A375 (cell line): Measurements from ENCODE around the gene C3orf33. TPM values are rescaled to one million over a fixed set of nuclear protein-coding genes. Genes with fewer than 3 reads are reported as not detected.

Source experiments
- total RNA-seq: library from RNA; depleted of rRNA; stranded (reverse); fragments of >200 nt; shearing (Covaris generic); gene quantifications from 2 replicates; pipeline ENCODE4 v1.2.3, GENCODE V29; 2014; rRNA removed

C3orf33 gene, protein sequence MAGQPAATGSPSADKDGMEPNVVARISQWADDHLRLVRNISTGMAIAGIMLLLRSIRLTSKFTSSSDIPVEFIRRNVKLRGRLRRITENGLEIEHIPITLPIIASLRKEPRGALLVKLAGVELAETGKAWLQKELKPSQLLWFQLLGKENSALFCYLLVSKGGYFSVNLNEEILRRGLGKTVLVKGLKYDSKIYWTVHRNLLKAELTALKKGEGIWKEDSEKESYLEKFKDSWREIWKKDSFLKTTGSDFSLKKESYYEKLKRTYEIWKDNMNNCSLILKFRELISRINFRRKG
- 3.5 and 5.0 TPM in 2 replicates for total RNA-seq

DNA sequence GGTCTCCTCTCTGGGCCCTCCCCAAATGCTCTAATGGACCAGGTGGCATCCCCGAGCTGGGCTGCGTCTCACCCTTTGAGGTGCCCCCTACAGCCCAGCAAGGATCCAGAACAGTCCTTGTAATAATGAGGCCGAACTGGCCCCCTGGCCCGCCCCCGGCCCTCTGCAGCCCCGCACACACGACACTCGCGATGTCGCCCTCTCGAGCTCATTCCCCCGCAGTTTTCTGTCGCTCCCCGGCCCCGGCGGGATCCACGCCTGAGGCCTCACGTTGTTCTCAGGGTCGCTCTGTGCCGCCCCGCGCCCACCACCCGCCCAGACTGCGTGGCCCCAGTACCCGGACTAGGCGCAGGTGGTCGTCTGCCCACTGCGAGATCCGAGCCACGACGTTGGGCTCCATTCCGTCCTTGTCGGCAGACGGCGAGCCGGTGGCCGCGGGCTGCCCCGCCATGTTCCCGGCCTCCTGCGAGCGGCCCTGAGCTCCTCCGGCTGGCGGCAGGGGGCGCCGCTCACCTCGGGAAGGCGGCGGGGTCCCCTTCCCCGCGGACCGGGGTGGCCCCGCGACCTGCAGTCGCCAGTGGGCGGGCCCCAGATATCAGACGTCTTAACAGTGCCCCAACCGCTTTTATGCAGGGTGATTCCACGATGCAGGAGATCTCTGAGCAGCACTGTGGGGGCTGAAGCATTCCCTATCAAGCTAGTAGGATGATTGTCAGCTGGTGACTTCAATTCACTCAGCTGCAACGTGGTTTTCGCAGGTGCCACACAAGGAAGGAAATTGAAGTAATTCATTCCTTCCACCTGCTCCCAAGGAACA is at the start of gene C3orf33:
Gene C3orf33, minus strand, starts transcription at position 477 of the 817 bp plus-strand sequence. Its CDS starts 26 bp downstream, at position 451.

DNA sequence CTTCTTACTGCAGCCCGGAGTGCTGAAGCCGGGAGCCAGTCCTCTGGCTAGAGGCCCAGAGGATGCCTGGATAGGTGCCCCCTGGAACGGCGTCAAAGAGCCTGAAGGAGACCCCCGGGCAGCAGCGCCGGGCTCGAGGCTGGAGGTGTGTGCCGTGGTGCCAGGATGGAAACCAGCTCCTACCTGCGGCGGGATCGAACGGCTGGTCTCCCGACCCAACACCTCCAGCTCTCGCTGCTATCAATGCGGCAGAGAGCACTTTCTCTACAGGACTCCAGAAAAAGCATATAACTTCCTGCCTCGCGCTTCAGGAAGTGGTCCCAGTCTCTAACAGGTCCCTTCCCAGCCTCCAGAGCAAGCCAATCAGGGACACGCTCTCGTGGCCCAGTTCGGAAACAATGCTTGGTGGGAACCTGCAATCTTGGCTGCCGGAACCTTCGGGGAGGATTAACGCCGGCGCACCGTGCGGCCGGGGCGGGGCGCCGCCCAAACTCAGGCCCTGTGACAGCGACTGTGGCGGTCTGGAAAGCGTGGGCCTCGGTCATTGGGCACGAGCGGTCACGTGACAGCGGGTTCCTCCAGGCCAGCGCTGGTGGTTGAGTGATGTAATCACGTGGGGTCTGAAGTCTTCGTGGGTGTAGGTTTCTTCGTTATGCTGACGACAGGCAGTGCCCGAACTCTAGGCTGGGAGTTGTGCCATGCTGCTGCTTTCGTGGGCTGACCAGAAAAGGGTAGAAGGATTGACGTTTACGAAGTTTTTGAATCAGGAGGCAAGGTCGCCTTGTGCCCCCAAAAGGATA is 48.3 kb upstream of the C3orf33 start, which contains the start of gene SLC33A1:
Gene SLC33A1, minus strand, starts transcription at position 287 of the 800 bp plus-strand sequence. CDS start 430 bp downstream, outside the sequence.

DNA sequence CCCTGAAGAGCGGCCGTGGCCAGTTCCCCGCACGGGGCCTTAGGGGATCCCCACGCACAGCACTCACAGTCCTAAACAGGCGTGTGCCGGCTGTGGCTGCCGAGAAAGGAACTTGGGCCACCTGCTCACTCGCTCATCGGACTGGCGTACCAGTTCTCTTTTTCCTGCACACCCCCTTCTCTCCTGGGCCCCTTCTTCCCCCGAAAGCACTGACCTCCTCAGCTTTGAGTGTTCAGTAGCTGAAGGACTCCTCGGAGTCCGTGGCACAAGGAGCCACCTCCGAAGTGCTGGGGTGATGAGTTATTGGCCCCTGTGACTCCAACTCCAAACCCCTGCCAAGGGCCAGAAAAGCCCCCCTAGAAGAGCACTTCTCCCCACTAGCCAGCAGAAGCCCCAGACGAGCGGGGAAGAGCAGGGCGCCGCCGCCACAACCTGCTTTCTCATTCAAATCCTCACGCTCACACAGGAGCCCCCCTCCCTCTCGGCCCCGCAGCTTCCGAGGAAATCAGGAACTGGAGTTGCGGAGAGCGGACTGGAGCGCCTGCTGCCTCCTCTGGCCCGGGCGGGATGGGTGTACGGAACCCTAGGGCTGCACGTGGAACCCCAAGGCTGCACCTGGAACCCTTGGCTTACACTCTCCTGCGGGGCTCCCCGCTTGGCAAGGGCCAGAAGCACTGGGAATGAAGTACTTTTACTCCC is 61.3 kb downstream of the C3orf33 start, which contains the start of gene PLCH1:
Gene PLCH1, minus strand, starts transcription at position 446 of the 699 bp plus-strand sequence. CDS start 40,847 bp downstream, outside the sequence.

Other genes starting within 250 kb of the C3orf33 start
- 0.29 and 0.75 TPM in 2 replicates for gene PLCH1, start 61.2 kb downstream of the C3orf33 start, total RNA-seq
- gene SLC33A1, start 48.1 kb upstream of the C3orf33 start, total RNA-seq = 20.1 and 20.8 TPM in 2 replicates
- gene GMPS, start 64.4 kb upstream of the C3orf33 start, total RNA-seq = 69.5 and 86.1 TPM in 2 replicates